Mesendoderm (in vitro differentiated cells): ENCODE results near the gene CA10.

ENCODE experiments used
- DNase-seq: peaks from one replicate; pipeline ENCODE4 v3.0.0; 2013
- H2AK5ac ChIP-seq: 2 replicates; pipeline ENCODE4 v1.6.1; 2013; ENCODE audit warnings: low read length, inconsistent platforms
- H2BK120ac ChIP-seq: 2 replicates; pipeline ENCODE4 v1.6.1; 2013; ENCODE audit warnings: low read depth, mild to moderate bottlenecking, low read length, moderate library complexity, mixed read lengths
- H2BK15ac ChIP-seq: replicated peaks from 2 replicates; pipeline ENCODE4 v1.6.1; 2013; ENCODE audit warnings: low read depth, mild to moderate bottlenecking, moderate library complexity
- H2BK5ac ChIP-seq: 2 replicates; pipeline ENCODE4 v1.6.1; 2013; ENCODE audit warnings: low read length, inconsistent platforms
- H3K18ac ChIP-seq: 2 replicates; pipeline ENCODE4 v1.6.1; 2013; ENCODE audit warnings: mild to moderate bottlenecking, low read length, mixed read lengths
- H3K23ac ChIP-seq: one replicate; pipeline ENCODE4 v1.6.1; 2013; ENCODE audit warnings: low read length
- H3K27ac ChIP-seq: 2 replicates; pipeline ENCODE4 v1.5.1; 2013; ENCODE audit warnings: low read depth, mild to moderate bottlenecking, inconsistent platforms, low read length, moderate library complexity
- H3K27me3 ChIP-seq: 2 replicates; pipeline ENCODE4 v1.6.1; 2013; ENCODE audit warnings: low read length, control low read depth, mild to moderate bottlenecking, inconsistent platforms; ENCODE audit not compliant: insufficient read depth, poor library complexity
- H3K36me3 ChIP-seq: 2 replicates; pipeline ENCODE4 v1.6.1; 2013; ENCODE audit warnings: low read length, inconsistent platforms; ENCODE audit not compliant: control insufficient read depth, insufficient read depth
- H3K4ac ChIP-seq: one replicate; pipeline ENCODE4 v1.6.1; 2013; ENCODE audit warnings: low read depth, mild to moderate bottlenecking, low read length, moderate library complexity
- H3K4me1 ChIP-seq: 2 replicates; pipeline ENCODE4 v1.6.1; 2013; ENCODE audit warnings: low read depth, low read length, inconsistent platforms; ENCODE audit not compliant: control insufficient read depth
- H3K4me2 ChIP-seq: 2 replicates; pipeline ENCODE4 v1.6.1; 2013; ENCODE audit warnings: low read length
- H3K4me3 ChIP-seq: 2 replicates; pipeline ENCODE4 v1.5.1; 2013; ENCODE audit warnings: mild to moderate bottlenecking, low read length
- H3K56ac ChIP-seq: one replicate; pipeline ENCODE4 v1.6.1; 2013; ENCODE audit warnings: low read length
- H3K79me1 ChIP-seq: 2 replicates; pipeline ENCODE4 v1.6.1; 2013; ENCODE audit warnings: low read length, inconsistent platforms
- H3K79me2 ChIP-seq: 2 replicates; pipeline ENCODE4 v1.6.1; 2013; ENCODE audit warnings: mild to moderate bottlenecking, low read length; ENCODE audit not compliant: control insufficient read depth, insufficient read depth
- H3K9ac ChIP-seq: 2 replicates; pipeline ENCODE4 v1.6.1; 2013; ENCODE audit warnings: low read length, inconsistent platforms
- H4K5ac ChIP-seq: one replicate; pipeline ENCODE4 v1.6.1; 2013; ENCODE audit warnings: low read length
- H4K8ac ChIP-seq: one replicate; pipeline ENCODE4 v1.6.1; 2013; ENCODE audit warnings: low read depth, mild to moderate bottlenecking, control low read depth, low read length, moderate library complexity
- WGBS: extraction: QIAGEN DNeasy Blood & Tissue Kit; methylation state at CpG from one replicate; pipeline ENCODE4 v1.1.7; 2013; ENCODE audit warnings: low lambda C conversion rate, missing lambda C conversion rate; ENCODE audit not compliant: insufficient coverage; ENCODE audit errors: extremely low coverage; 5-methylcytosine and 5-hydroxymethylcytosine counted together

Gene CA10

DNA sequence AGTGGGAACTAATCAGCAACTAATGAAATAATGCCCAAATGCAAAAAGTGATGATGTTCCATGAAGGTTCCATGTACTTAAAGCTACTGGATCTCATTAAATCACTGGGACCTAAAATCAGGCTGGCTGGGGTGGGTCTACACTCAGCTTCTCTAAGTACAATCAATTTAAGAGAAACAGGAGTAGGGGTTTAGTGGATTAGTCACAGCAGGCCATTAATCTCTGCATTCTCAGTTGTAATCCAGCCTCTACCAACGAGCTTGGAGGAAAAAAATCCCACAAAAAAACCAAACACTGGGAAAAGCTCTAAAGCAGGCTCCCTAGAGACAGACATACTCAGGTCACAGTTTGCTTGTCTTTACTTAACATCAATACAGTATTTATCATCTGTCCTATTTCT lies 15.0 kb downstream of the CA10 start:
- H2BK15ac ChIP-seq: no peak overlapping the region
- no CpG with 5 or more reads among the region's 1 CpG for WGBS
- H3K23ac ChIP-seq: no peak overlapping the region
- no peak overlapping the region for H3K27ac ChIP-seq
- no peak overlapping the region for H3K4me2 ChIP-seq
- H3K56ac ChIP-seq: no peak overlapping the region
- H3K9ac ChIP-seq: no peak overlapping the region
- H2BK120ac ChIP-seq: no peak overlapping the region
- H3K27me3 ChIP-seq: no peaks in the 10 kb centered on the region
- H3K4ac ChIP-seq: no peak overlapping the region
- H4K8ac ChIP-seq: no peak overlapping the region
- no peaks in the 10 kb centered on the region for H3K4me1 ChIP-seq
- H3K79me1 ChIP-seq: no peaks in the 10 kb centered on the region
- H3K36me3 ChIP-seq: no peaks in the 10 kb centered on the region
- H2BK5ac ChIP-seq: no peak overlapping the region
- DNase-seq: peak; percentile 77
- H4K5ac ChIP-seq: no peak overlapping the region
- H3K79me2 ChIP-seq: no peaks in the 10 kb centered on the region
- H2AK5ac ChIP-seq: no peak overlapping the region
- H3K18ac ChIP-seq: no peak overlapping the region
- no peak overlapping the region for H3K4me3 ChIP-seq

DNA sequence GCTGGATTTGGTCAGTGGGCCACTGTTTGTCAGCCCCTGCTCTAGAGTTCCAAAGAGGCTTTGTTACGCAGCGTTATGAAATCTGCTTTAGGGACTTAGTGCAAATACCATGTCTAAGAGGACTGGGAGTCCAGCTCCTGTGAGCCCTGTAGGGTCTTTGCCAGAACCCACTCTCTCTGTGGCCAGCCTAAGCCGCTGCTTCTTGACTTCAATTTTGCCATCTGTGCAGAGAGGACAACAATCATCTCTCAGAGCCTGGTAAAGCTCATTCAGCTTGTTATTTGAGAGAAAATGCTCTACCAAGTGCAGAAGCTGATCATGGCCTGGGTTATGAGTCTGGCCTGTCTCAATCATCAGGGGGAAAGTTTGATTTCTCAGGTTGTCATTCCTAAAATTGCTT lies 17.9 kb downstream of the CA10 start:
- H3K79me2 ChIP-seq: no peaks in the 10 kb centered on the region
- DNase-seq: no peak
- no peak overlapping the region for H4K8ac ChIP-seq
- H3K4me3 ChIP-seq: no peak overlapping the region
- H3K23ac ChIP-seq: no peak overlapping the region
- H2BK15ac ChIP-seq: no peak overlapping the region
- no peak overlapping the region for H2AK5ac ChIP-seq
- H3K56ac ChIP-seq: no peak overlapping the region
- H3K4ac ChIP-seq: no peak overlapping the region
- no peak overlapping the region for H3K27ac ChIP-seq
- H3K18ac ChIP-seq: no peak overlapping the region
- no peak overlapping the region for H2BK120ac ChIP-seq
- H3K79me1 ChIP-seq: no peaks in the 10 kb centered on the region
- H2BK5ac ChIP-seq: no peak overlapping the region
- no peak overlapping the region for H3K4me2 ChIP-seq
- no CpG with 5 or more reads among the region's 3 CpGs for WGBS
- H4K5ac ChIP-seq: no peak overlapping the region
- H3K27me3 ChIP-seq: no peaks in the 10 kb centered on the region
- H3K36me3 ChIP-seq: no peaks in the 10 kb centered on the region
- no peak overlapping the region for H3K9ac ChIP-seq
- peaks cover 2% of the 10 kb centered on the region for H3K4me1 ChIP-seq

DNA sequence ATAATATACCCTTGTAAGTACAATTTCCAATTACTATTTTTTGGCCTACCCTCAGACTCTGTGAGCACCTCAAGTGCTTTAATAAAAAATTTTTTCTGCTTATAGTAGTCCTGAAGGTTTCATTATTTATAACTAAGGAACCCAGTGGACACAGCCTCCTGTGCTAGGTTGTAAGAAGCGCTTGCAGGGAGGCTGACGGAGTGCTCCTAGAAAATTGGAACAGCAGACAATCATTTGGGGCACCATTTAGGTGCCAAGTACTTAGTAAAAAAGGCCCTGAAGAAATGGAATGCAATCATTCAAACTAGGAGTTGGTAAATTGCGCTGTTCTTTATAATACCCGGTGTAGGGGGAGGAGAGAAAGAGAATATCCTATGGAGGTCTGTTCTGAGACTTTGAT lies 19.8 kb downstream of the CA10 start:
- Histone ChIP-seq H3K79me1 (no peaks in the 10 kb centered on the region), H3K79me2 (no peaks in the 10 kb centered on the region), H3K9ac (no peak overlapping the region), H3K4me3 (no peak overlapping the region), H3K4me2 (no peak overlapping the region), H3K56ac (no peak overlapping the region), H3K4me1 (peaks cover 2% of the 10 kb centered on the region), H2BK120ac (no peak overlapping the region), H2BK5ac (no peak overlapping the region), H4K5ac (no peak overlapping the region), H3K27me3 (no peaks in the 10 kb centered on the region), H3K36me3 (no peaks in the 10 kb centered on the region), H3K4ac (no peak overlapping the region), H2AK5ac (no peak overlapping the region), H2BK15ac (no peak overlapping the region), H3K18ac (no peak overlapping the region), H3K23ac (no peak overlapping the region), H3K27ac (no peak overlapping the region), H4K8ac (no peak overlapping the region)
- DNase-seq: no peak
- WGBS: no CpG with 5 or more reads among the region's 4 CpGs

- Histone ChIP-seq H4K5ac (no peak overlapping the region), H3K4me3 (no peak overlapping the region), H2BK120ac (no peak overlapping the region), H3K27me3 (no peaks in the 10 kb centered on the region), H3K23ac (no peak overlapping the region), H3K18ac (no peak overlapping the region), H3K36me3 (no peaks in the 10 kb centered on the region), H3K4me1 (peaks cover 2% of the 10 kb centered on the region), H2AK5ac (no peak overlapping the region), H3K9ac (no peak overlapping the region), H4K8ac (no peak overlapping the region), H3K4ac (no peak overlapping the region), H3K79me1 (no peaks in the 10 kb centered on the region), H3K4me2 (no peak overlapping the region), H2BK5ac (no peak overlapping the region), H2BK15ac (no peak overlapping the region), H3K56ac (no peak overlapping the region), H3K27ac (no peak overlapping the region), H3K79me2 (no peaks in the 10 kb centered on the region)
- DNase-seq: no peak
Measured at GRCh38 chr17:52138350-52138749, 20.2 kb downstream of the CA10 start.

DNA sequence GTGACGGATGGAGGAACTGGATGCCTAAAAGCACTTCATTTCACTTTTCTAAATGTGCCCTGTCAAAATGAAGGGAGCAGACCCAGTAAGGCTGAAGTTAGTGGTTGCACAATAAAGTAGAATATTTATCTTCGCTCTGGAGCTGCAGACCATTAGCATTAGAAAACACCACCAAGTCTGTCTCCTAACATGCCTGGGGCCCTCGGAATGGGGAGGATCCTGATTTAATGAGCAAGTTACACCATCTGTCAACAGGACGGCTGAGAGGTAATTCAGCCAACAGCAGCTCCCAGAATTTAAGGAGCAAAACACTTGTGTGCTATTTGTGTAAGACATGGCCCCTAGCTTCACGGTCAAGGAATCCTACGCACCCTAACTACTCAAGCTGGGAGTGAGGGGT lies 22.3 kb downstream of the CA10 start:
- H3K4me1 ChIP-seq: peaks cover 2% of the 10 kb centered on the region
- no peak overlapping the region for H3K18ac ChIP-seq
- no peak overlapping the region for H2BK120ac ChIP-seq
- H3K27ac ChIP-seq: no peak overlapping the region
- H2BK15ac ChIP-seq: no peak overlapping the region
- H3K9ac ChIP-seq: no peak overlapping the region
- WGBS: no CpG with 5 or more reads among the region's 6 CpGs
- no peaks in the 10 kb centered on the region for H3K79me1 ChIP-seq
- H3K27me3 ChIP-seq: no peaks in the 10 kb centered on the region
- no peak overlapping the region for H3K4ac ChIP-seq
- no peak overlapping the region for H3K56ac ChIP-seq
- no peaks in the 10 kb centered on the region for H3K79me2 ChIP-seq
- DNase-seq: no peak
- H3K23ac ChIP-seq: no peak overlapping the region
- no peak overlapping the region for H4K5ac ChIP-seq
- H3K4me2 ChIP-seq: no peak overlapping the region
- H3K36me3 ChIP-seq: no peaks in the 10 kb centered on the region
- H3K4me3 ChIP-seq: no peak overlapping the region
- H4K8ac ChIP-seq: no peak overlapping the region
- no peak overlapping the region for H2AK5ac ChIP-seq
- no peak overlapping the region for H2BK5ac ChIP-seq

GRCh38 chr17:52134641-52135040 lies 23.9 kb downstream of the CA10 start:
- Histone ChIP-seq H4K8ac (no peak overlapping the region), H3K4me2 (no peak overlapping the region), H3K23ac (no peak overlapping the region), H3K4me1 (peaks cover 2% of the 10 kb centered on the region), H4K5ac (no peak overlapping the region), H2BK15ac (no peak overlapping the region), H2AK5ac (no peak overlapping the region), H3K79me2 (no peaks in the 10 kb centered on the region), H2BK120ac (no peak overlapping the region), H3K79me1 (no peaks in the 10 kb centered on the region), H2BK5ac (no peak overlapping the region), H3K4me3 (no peak overlapping the region), H3K27me3 (no peaks in the 10 kb centered on the region), H3K36me3 (no peaks in the 10 kb centered on the region), H3K56ac (no peak overlapping the region), H3K18ac (no peak overlapping the region), H3K4ac (no peak overlapping the region), H3K27ac (no peak overlapping the region), H3K9ac (no peak overlapping the region)
- WGBS: no CpG with 5 or more reads among the region's 1 CpG
- DNase-seq: no peak
